Lower leg skin (tissue), 4 donors: ENCODE results near the gene SLC8A1. TPM values are rescaled to one million over a fixed set of nuclear protein-coding genes. Genes with fewer than 3 reads are reported as not detected.

Experiments
- DNase-seq, 2 donors: peaks; one replicate each; pipeline ENCODE4 v3.0.0-alpha.2; 2019; ENCODE audit warnings: low spot score in 2 of 2
- H3K4me3 ChIP-seq: fragments of 200-600 bp; sonication (generic); 2 replicates; pipeline ENCODE4 v1.5.1; 2017; ENCODE audit warnings: mild to moderate bottlenecking, low read depth; ENCODE audit not compliant: poor library complexity, severe bottlenecking
- POLR2A ChIP-seq, 2 donors: fragments of 450-650 bp; IDR thresholded peaks; one replicate each; pipeline ENCODE4 v1.6.1; 2016 to 2017; ENCODE audit warnings: antibody characterized with exemption in 2 of 2, mild to moderate bottlenecking in 1 of 2, moderate library complexity in 1 of 2
- WGBS, 2 donors: methylation state at CpG; one replicate each; pipeline ENCODE4 v1.1.5; 2018; 5-methylcytosine and 5-hydroxymethylcytosine counted together
- intact Hi-C: fragments of 100-400 bp; cut with DNase I; formaldehyde crosslinking; loops from one replicate; pipeline ENCODE4 v1.15.0; 2023; ENCODE audit warnings: low total_unique reads
- total RNA-seq, 4 donors: library from RNA; depleted of rRNA; stranded (reverse); fragments of >200 nt; gene quantifications; one replicate each; pipeline ENCODE4 v1.1.0, GENCODE V29; 2016
- TF ChIP-seq, protein P1 (sequence below), 3 donors: fragments of 450-650 bp; IDR thresholded peaks; one replicate each; pipeline ENCODE4 v1.5.1; 2016; ENCODE audit warnings: antibody characterized with exemption in 3 of 3, mild to moderate bottlenecking in 3 of 3, moderate library complexity in 2 of 3

The SLC8A1 gene
- total RNA-seq, 4 donors from 2014 or later, result 7.5 to 21.2 (median 13.0) TPM

DNA sequence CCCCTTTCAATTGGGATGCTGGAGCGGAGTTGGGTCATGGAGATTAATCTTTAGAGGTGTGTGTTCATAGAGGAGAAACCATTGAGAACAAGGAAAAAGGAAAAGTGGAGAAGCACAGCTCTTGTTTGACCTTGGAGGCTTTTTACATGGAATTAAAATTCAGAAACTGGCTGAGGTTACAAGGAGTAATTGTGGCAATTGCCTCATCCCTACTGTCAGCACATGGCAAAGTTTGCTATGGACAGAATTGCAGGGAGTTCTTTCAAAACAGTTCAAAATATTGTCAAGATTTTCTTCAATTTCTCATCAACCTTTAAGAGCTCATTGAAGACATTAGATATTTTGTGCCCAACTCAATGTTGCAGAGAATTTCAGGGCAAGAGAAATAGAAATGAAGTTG is 232.7 kb downstream of the SLC8A1 start:
- TF ChIP-seq POLR2A (IDR thresholded peaks at IDR 0.05), result no peak
- TF ChIP-seq, protein P1, sequence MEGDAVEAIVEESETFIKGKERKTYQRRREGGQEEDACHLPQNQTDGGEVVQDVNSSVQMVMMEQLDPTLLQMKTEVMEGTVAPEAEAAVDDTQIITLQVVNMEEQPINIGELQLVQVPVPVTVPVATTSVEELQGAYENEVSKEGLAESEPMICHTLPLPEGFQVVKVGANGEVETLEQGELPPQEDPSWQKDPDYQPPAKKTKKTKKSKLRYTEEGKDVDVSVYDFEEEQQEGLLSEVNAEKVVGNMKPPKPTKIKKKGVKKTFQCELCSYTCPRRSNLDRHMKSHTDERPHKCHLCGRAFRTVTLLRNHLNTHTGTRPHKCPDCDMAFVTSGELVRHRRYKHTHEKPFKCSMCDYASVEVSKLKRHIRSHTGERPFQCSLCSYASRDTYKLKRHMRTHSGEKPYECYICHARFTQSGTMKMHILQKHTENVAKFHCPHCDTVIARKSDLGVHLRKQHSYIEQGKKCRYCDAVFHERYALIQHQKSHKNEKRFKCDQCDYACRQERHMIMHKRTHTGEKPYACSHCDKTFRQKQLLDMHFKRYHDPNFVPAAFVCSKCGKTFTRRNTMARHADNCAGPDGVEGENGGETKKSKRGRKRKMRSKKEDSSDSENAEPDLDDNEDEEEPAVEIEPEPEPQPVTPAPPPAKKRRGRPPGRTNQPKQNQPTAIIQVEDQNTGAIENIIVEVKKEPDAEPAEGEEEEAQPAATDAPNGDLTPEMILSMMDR (IDR thresholded peaks at IDR 0.05), result no peak
- intact Hi-C loops, result no loop called here
- H3K4me3 ChIP-seq, result no peak overlapping the region
- DNase-seq, result no peak
- 89 to 92% methylated on average over 1 of the region's 1 CpG for WGBS, 2 donors

DNA sequence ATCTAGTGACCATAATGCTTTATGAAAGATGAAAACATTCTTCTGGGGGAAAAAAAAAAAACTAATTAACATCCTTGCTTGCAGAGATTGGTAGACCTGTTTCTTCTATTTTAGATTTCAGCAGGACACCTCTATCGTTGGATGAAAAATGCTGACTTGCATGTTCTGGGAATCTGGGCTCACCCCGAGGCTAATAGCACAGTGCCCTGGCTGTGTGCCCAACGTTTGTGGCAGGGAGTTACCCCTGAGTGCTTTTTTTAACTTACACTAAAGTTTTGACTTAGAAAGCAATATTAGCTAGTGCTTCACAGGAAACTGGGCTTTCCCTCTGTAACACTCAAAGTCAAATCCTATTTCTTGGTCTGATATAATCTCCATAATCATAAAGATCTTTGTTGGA is 233.2 kb downstream of the SLC8A1 start:
- WGBS, 2 donors, result 5 to 6% methylated on average over 3 of the region's 3 CpGs
- TF ChIP-seq POLR2A (IDR thresholded peaks at IDR 0.05), result no peak
- TF ChIP-seq, protein P1 (IDR thresholded peaks at IDR 0.05), result no peak
- H3K4me3 ChIP-seq, result no peak overlapping the region
- peak in 1 of 2 donors; percentile 18 for DNase-seq
- intact Hi-C loops, result no loop called here

DNA sequence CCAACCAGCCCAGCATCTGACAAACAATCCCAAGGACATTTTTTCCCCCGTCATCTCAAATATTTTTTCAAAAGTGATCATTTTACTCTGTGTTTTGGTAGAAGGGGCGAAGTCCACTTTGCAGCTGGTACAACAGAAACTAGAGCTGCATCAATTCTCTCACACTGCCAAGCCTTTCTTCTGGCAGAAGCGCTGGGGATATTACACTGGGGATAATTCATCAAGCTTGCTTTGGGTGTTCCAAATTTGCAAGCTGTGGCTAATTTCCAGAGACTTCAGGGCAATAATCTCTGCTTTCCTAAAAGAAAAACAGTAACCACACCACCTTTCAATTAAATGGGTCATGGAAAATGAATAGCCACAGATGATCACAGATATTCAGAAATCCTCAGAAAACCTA is 238.3 kb downstream of the SLC8A1 start:
- no peak for TF ChIP-seq POLR2A (IDR thresholded peaks at IDR 0.05)
- TF ChIP-seq, protein P1 (IDR thresholded peaks at IDR 0.05), result no peak
- H3K4me3 ChIP-seq, result no peak overlapping the region
- 52 to 60% methylated on average over 3 of the region's 3 CpGs for WGBS, 2 donors
- DNase-seq, result no peak
- intact Hi-C loops, result no loop called here

DNA sequence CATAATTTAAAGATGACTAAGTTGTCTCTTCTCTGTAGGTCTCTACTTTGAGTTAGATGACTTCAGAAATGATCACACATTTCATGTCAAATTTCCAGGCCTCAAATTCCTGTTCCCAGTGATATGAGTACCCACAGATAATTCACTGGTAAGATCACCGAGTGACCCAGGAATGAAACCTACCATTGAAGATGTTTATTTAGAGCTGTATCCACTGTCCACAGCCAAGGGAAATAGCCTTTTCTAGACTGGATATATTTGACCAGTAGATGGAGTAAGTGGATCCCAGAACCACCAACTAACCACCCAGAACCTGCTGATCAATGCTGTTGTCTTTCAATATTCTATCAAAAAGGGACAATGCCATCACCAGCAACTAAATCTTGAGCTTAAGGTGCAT is 238.8 kb downstream of the SLC8A1 start:
- TF ChIP-seq, protein P1 (IDR thresholded peaks at IDR 0.05), result no peak
- no peak for TF ChIP-seq POLR2A (IDR thresholded peaks at IDR 0.05)
- no peak for DNase-seq
- H3K4me3 ChIP-seq, result no peak overlapping the region
- intact Hi-C loops, result no loop called here
- 70 to 81% methylated on average over 1 of the region's 1 CpG for WGBS, 2 donors

DNA sequence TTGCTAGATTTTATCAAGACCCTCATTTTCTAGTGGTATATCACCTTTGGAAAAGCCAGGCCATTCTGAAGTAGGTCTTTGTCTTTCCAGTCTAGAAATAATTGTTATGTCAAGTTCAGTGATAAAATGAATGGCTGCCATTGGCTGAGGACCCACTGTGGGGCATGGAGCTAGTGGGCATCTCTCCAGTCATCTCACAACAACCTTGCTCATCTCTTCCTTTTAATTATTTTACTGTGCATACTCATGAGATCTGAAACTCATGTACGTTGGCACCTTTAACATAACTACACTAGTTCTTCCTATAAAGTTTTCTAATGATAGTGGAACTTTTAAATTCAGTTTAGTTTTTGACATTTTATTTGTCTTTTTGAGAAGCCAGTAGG is 240.9 kb downstream of the SLC8A1 start:
- TF ChIP-seq, protein P1 (IDR thresholded peaks at IDR 0.05), result no peak
- no peak for TF ChIP-seq POLR2A (IDR thresholded peaks at IDR 0.05)
- intact Hi-C loops, result no loop called here
- 81 to 82% methylated on average over 1 of the region's 1 CpG for WGBS, 2 donors
- H3K4me3 ChIP-seq, result no peak overlapping the region
- no peak for DNase-seq

DNA sequence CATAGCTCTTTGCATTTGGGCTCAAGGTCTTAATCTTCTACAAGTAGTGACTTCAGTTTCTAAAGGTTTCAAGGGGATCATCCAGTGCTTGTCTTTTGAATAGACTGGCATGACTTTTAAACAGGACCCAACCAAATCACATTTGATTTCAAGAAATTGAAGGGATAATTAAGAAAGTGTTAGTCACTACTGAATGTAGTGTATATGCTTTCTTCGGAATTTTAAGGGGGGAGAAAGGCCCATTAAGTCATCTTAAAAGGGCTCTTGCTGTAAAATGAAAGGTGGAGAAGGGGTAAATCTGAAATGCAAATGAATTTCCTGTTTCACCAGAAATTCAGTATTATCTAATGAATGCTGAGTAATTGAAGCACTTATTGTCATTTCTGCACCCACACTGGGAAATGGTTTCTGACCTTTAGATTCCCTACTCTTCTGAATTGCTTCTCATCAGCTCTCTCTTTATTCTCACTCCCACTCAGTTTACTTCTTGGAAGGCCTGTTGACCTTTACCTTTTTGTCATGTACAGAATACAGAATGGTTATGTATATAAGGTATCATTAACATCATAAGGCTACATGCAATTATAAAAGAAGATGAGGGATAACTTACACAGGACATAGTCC is 241.4 kb downstream of the SLC8A1 start:
- intact Hi-C loops, result no loop called here
- no peak overlapping the region for H3K4me3 ChIP-seq
- no peak for TF ChIP-seq POLR2A (IDR thresholded peaks at IDR 0.05)
- TF ChIP-seq, protein P1 (IDR thresholded peaks at IDR 0.05), result no peak
- WGBS, 2 donors, result 90 to 94% methylated on average over 1 of the region's 1 CpG
- DNase-seq, result no peak
